HFFc6 (cell line): ENCODE measurements around the gene GABRB1. TPM values are rescaled to one million over a fixed set of nuclear protein-coding genes. Genes with fewer than 3 reads are reported as not detected.

Experiments used
- DNase-seq: peaks from one replicate; pipeline ENCODE4 v3.0.0-alpha.2; 2018
- H3K27ac Mint-ChIP-seq: 2 replicates; pipeline ENCODE4 v1.8.0; 2020; ENCODE audit warnings: mild to moderate bottlenecking, mixed read lengths
- H3K27me3 Mint-ChIP-seq: 2 replicates; pipeline ENCODE4 v1.8.0; 2021; ENCODE audit warnings: mild to moderate bottlenecking, moderate library complexity, mixed read lengths; ENCODE audit not compliant: insufficient read depth
- H3K36me3 Mint-ChIP-seq: 2 replicates; pipeline ENCODE4 v1.8.0; 2021; ENCODE audit warnings: low read depth, mixed read lengths
- H3K4me1 Mint-ChIP-seq: 2 replicates; pipeline ENCODE4 v1.8.0; 2020; ENCODE audit warnings: low read depth, mixed read lengths
- H3K4me3 Mint-ChIP-seq: 2 replicates; pipeline ENCODE4 v1.8.0; 2020; ENCODE audit warnings: mild to moderate bottlenecking, moderate library complexity, mixed read lengths
- H3K9me3 Mint-ChIP-seq: 2 replicates; pipeline ENCODE4 v1.8.0; 2020; ENCODE audit warnings: mild to moderate bottlenecking, mixed read lengths
- total RNA-seq, 6 experiments: library from RNA; stranded (reverse); fragmentation: NEBNext Ultra II Directional; extraction: Animal tissue kit (Norgen Biotek cat#: 25700); gene quantifications; 2 replicates in 1 of 6; 3 replicates in 5 of 6; pipeline ENCODE4 v1.2.3, GENCODE V29; 2021
- TF ChIP-seq, protein P1 (sequence below): fragments of 200-600 bp; sonication (generic); IDR thresholded peaks from 2 replicates; pipeline ENCODE4 v1.5.0; 2021; ENCODE audit warnings: antibody characterized with exemption, mild to moderate bottlenecking

GABRB1 gene
- total RNA-seq, 6 experiments from 2014 or later = not detected

DNA sequence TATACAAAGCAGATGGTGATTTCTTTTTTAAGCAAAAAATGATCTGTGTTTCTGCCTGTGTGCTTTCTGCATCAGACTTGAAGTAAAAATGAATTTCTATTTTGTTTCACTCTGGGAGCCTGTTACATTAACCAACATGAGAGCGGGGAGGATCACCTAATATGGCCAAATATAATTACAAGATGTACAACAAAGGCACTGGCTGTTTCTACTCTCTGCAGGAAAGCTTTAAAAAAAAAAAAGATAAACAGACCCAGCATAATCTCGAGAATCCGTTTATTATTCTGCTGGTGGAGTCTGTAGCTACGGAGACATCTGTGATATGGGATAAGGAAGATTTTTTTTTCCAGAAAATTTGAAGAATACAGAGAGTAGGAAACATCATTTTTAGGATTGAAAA lies 328.5 kb downstream of the GABRB1 start:
- TF ChIP-seq, protein P1, sequence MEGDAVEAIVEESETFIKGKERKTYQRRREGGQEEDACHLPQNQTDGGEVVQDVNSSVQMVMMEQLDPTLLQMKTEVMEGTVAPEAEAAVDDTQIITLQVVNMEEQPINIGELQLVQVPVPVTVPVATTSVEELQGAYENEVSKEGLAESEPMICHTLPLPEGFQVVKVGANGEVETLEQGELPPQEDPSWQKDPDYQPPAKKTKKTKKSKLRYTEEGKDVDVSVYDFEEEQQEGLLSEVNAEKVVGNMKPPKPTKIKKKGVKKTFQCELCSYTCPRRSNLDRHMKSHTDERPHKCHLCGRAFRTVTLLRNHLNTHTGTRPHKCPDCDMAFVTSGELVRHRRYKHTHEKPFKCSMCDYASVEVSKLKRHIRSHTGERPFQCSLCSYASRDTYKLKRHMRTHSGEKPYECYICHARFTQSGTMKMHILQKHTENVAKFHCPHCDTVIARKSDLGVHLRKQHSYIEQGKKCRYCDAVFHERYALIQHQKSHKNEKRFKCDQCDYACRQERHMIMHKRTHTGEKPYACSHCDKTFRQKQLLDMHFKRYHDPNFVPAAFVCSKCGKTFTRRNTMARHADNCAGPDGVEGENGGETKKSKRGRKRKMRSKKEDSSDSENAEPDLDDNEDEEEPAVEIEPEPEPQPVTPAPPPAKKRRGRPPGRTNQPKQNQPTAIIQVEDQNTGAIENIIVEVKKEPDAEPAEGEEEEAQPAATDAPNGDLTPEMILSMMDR = no peak
- H3K4me1 Mint-ChIP-seq = no peaks in the 10 kb centered on the region
- no peaks in the 10 kb centered on the region for H3K9me3 Mint-ChIP-seq
- H3K27ac Mint-ChIP-seq = no peak overlapping the region
- H3K27me3 Mint-ChIP-seq = peaks cover 11% of the 10 kb centered on the region
- H3K36me3 Mint-ChIP-seq = no peaks in the 10 kb centered on the region
- no peak overlapping the region for H3K4me3 Mint-ChIP-seq
- no peak for DNase-seq

DNA sequence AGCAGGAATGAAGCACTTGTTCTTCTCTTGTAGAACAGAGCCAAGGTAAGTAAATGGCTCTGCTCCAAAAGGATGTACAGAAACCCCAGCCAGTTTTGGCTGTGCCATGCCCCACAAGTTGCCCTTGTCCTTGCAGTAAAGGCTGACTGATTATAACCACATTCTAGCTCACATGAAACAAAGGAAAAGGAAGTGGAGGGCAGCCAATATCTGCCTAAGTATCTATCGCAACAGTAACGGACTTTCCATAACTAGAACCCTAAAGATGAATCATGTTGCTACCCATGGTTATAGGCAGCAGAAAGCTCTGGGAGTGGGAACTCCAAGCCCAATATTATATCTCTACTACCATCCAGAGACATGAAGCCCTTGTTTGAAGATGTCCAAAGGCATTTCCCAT lies 336.4 kb downstream of the GABRB1 start:
- peaks cover 4% of the 10 kb centered on the region for H3K27me3 Mint-ChIP-seq
- no peak overlapping the region for H3K4me3 Mint-ChIP-seq

DNA sequence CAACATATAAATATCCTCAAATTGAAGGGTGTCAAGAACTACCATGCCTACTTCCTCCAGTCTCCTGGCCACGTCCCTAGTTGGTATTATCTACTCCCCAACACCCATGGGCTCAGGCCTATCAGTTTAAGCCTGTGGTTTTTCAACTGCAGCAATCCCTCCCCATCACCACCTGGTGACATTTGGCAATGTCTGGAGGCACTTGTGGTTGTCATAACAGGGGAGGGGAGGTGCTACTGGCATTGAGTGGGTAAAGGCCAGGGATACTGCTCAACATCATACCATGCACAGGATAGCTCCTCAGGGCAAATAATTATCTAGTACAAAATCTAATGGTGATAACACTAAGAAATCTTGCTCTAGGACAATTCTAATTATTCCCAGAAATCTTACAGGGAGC lies 336.8 kb downstream of the GABRB1 start:
- H3K27me3 Mint-ChIP-seq = peaks cover 4% of the 10 kb centered on the region
- H3K9me3 Mint-ChIP-seq = no peaks in the 10 kb centered on the region
- no peak for DNase-seq
- TF ChIP-seq, protein P1 = no peak
- no peaks in the 10 kb centered on the region for H3K4me1 Mint-ChIP-seq
- no peak overlapping the region for H3K4me3 Mint-ChIP-seq
- no peaks in the 10 kb centered on the region for H3K36me3 Mint-ChIP-seq
- H3K27ac Mint-ChIP-seq = no peak overlapping the region

More for the DNA sequence above, 336.4 kb downstream of the GABRB1 start:
- Mint-ChIP-seq H3K27ac (no peak overlapping the region), H3K4me1 (no peaks in the 10 kb centered on the region), H3K36me3 (no peaks in the 10 kb centered on the region), H3K9me3 (no peaks in the 10 kb centered on the region)
- no peak for DNase-seq
- TF ChIP-seq, protein P1 = no peak

DNA sequence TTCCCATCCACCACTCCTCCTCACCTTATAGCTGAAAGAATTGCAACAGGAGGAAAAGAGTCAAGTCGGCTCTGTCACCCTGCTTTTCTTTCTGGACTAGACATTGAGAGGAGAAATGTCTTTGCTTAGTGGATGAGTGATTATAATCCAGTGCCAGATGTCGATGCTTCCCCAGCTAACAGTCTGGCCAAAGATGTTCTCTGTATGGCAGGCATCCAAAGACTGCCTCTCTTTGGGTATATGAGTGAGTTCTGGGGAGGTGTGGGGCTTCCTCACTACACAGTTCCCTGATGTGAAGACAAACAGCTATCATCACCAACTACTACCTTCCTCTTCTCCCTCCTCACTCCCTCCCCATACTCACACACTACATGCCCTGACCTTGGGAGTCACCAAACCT lies 341.2 kb downstream of the GABRB1 start:
- Mint-ChIP-seq H3K27ac (no peak overlapping the region), H3K4me3 (no peak overlapping the region), H3K4me1 (0 out of 2 replicates have a peak, but pooled peaks cover 5% of the 10 kb centered on the region), H3K9me3 (no peaks in the 10 kb centered on the region), H3K36me3 (no peaks in the 10 kb centered on the region), H3K27me3 (peaks cover 5% of the 10 kb centered on the region)
- no peak for DNase-seq
- TF ChIP-seq, protein P1 = no peak

DNA sequence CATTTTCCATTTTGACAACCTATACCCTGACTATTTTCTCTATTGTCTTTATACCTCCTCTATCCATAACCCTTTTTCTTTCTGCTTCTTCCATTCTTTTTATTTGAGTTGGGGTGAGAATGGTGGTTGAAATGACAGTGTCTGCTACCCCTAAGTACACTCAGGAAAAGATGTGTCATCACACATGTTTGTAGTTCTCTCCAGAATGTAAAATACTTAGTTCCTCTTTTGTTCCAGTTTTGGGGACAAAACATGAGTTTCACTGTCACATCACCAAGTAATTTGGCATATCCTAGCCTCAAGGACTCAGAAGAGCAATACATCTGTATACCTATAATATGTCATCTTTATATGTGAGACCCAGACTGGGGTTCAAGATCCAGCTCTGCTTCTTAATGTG lies 341.8 kb downstream of the GABRB1 start:
- H3K36me3 Mint-ChIP-seq = no peaks in the 10 kb centered on the region

More for the DNA sequence above, 341.8 kb downstream of the GABRB1 start:
- no peaks in the 10 kb centered on the region for H3K9me3 Mint-ChIP-seq
- H3K4me3 Mint-ChIP-seq = no peak overlapping the region
- DNase-seq = no peak
- H3K4me1 Mint-ChIP-seq = 0 out of 2 replicates have a peak, but pooled peaks cover 5% of the 10 kb centered on the region
- H3K27ac Mint-ChIP-seq = no peak overlapping the region
- peaks cover 5% of the 10 kb centered on the region for H3K27me3 Mint-ChIP-seq
- TF ChIP-seq, protein P1 = no peak
